ENCODE results near the gene SLX1A.
"Not testable (repeated sequence)": the region's sequence is repeated elsewhere in the genome, so short reads cannot be mapped to it uniquely, and the experiment has no call there.

Gene SLX1A

DNA sequence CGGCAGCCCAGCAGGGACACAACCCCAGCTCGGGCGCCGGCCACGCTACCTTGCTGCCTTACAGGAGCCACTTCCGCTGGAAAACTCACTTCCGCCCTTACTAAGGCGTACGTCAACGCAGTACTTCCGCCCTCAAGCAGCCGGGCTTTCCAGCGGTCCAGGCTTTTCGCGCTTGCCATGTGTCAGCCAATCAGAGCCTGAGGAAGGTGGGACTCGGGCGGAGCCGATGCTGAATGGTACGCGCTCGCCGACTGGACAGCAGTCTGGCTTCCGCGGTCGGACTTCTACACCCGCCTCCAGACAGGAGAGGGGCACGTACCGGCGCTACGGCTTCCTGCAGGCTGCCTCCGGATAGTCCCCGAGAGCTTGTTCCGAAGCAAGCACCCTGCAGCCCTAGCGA lies at the start of gene SLX1A, which contains the start of gene BOLA2B:
Gene SLX1A, plus strand, starts transcription at position 261 of the 400 bp plus-strand sequence. CDS start 210 bp downstream, outside the sequence.
Gene BOLA2B, minus strand, starts transcription at position 52 of the 400 bp plus-strand sequence. CDS start 71 bp downstream, outside the sequence.
- peak; percentile 75 for FAIRE-seq

DNA sequence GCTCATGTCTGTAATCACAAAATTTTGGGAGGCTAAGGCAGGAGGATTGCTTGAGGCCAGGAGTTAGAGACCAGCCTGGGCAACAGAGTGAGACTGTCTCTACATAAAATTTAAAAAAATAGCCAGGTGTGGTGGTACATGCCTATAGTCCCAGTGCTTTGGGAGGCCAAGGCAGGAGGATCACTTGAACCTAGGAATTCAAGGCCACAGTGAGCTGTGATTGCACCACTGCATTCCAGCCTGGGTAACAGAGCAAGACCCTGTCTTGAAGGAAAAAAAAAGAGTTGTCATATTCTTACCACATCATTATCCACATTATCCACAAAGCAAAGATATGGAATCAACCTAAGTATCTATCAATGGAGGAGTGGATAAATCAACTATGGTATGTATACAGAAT lies 49.7 kb upstream of the SLX1A start:
- no peak for FAIRE-seq

DNA sequence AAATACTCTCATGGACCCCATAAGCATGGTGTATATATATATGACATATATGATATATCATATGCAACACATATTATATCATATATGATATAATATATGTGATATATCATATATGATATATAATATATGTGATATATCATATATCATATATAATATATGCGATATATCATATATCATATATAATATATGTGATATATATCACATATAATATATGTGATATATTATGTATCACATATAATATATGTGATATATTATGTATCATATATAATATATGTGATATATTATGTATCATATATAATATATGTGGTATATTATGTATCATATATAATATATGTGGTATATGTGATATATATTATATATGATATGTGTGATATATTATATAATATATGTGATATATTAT lies 48.8 kb upstream of the SLX1A start:
- peak; percentile 73 for FAIRE-seq

DNA sequence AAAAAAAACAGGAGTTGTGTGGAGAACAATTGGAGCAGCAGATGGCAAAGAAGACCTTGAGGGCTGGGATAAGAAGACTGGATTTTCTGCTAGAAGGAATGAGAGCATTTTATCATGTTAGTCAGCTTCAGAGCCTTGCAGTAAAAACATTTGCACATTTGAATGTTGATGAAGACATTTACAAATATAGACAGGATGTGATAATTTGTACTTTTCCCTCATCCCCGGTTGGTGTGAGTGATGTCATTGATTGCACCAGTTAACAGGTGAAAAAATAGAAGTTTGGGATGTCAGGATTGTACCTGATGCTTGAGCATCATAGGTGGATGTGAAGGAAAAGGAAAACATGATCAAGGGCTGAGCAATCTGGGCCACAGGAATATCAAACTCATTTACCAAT lies 48.0 kb upstream of the SLX1A start:
- FAIRE-seq: no peak

DNA sequence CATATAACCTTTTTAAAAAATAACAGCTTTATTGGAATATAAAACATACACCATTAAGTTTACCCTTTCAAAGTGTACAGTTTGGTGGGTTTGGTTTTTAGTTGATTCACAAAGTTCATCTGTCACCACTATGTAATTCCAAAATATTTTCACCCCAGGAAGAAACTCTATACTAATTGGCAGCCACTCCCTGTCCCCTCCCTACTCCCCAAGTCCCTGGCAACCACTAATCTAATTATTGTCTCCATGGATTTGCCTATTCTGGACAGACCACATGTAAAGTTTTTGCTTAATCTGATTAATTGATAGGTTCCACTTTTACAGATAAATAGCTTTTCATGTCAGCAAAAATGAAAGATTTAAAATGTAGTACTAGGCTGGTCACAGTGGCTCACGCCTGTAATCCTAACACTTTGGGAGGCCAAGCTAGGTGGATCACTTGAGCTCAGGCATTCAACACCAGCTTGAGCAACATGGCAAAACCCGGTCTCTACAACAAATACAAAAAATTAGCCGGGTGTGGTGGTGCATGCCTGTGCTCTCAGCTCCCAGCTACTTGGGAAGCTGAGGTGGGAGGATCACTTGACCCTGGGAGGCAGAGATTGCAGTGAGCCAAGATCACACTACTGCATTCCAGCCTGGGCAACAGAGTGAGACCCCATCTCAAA lies 45.7 kb upstream of the SLX1A start:
- FAIRE-seq: no peak

DNA sequence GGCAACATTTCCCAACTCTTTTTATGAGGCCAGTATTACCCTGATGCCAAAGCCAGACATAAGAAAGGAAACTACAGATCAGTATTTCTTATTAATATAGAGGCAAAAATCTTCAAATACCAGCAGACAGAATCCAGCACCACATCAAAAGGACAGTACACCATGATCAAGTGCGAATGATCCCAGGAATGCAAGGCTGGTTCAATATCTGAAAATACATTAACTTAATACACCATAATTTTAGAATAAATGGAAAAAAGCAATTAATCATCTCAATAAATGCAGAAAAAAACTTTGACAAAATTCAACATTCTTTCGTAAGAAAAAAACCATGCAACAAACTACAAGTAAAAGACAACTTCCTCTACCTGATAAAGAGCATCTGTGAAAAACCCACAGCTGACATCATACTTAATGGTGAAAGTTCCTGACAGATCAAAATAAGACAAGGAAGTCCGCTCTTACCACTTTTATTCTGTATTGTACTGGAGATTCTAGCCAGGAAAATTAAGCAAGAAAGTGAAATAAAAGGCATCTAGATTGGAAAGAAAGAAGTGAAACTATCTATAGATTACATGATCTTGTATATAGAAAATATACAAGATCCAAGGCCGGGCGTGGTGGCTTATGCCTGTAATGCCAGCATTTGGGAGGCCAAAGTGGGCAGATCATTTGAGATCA lies 44.3 kb upstream of the SLX1A start:
- FAIRE-seq: no peak

DNA sequence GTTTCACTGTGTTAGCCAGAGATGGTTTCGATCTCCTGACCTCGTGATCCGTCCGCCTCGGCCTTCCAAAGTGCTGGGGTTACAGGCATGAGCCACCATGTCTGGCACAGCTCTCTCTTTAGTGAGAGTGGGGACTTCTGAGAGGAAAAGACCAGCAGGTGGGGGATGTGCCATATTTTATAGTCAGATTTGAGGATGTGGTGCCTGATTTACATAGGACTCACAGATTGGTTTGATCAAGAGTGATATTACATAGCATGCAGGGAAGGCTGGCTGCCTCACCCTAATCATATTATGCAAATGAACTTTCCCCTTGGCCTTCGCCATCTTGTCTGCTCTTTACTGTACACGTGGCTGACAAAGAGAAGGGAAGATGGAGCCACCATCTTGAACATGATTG lies 42.6 kb upstream of the SLX1A start:
- FAIRE-seq: no peak

DNA sequence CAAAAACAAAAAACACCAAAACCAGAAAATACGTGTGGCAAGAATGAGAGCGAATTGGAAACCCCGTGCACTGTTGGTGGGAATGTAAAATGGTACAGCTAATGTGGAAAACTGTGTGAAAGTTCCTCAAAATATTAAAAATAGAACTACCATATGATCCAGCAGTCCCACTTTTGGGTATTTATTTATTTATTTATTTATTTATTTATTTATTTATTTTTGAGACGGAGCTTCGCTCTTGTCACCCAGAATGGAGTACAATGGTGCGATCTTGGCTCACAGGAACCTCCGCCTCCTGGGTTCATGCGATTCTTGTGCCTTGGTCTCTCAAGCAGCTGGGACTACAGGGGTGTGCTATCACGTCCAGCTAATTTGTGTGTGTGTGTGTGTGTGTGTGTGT lies 41.2 kb upstream of the SLX1A start:
- no peak for FAIRE-seq

DNA sequence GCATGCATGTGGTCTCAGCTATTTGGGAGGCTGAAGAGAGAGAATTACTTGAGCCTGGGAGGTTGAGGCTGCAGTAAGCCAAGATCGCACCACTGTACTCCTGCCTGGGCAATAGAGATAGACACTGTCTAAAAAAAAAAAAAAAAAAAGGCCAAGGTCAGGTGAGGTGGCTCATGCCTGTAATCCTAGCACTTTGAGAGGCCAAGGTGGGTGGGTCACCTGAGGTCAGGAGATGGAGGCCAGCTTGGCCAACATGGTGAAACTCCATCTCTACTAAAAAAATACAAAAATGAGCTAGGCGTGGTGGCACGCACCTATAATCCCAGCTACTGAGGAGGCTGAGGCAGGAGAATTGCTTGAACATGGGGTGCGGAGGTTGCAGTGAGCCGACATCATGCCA lies 38.5 kb upstream of the SLX1A start:
- FAIRE-seq: no peak

DNA sequence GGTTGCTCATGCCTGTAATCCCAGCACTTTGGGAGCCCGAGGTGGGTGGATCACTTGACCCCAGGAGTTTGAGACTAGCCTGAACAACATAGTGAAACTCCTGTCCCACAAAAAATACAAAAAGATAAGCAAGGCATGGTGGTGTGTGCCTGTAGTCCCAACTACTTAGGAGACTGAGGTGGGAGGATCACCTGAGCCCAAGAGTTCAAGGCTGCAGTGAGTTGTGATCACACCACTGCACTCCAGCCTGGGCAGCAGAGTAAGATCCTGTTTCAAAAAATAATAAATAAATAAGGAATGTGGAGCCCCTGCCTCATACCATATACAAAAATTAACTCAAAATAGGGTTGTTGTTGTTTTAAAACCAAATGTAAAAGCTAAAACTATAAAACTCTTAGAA lies 36.5 kb upstream of the SLX1A start:
- no peak for FAIRE-seq

DNA sequence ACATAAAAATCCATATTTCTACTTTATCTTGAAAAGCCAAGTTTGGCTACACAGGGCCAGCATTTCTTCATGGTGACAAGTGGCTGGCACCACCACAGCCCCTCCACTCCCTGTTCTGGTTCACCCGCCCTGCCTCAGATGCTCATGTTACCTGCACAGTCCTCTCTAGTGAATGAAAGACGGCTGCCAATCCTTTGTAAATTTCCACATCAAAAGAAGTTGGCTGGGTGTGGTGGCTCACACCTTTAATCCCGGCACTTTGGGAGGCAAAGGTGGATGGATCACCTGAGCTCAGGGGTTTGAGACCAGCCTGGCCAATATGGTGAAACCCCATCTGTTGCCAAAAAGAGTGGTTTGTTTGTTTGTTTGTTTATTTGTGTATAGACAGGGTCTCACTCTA lies 30.1 kb upstream of the SLX1A start:
- FAIRE-seq: no peak

DNA sequence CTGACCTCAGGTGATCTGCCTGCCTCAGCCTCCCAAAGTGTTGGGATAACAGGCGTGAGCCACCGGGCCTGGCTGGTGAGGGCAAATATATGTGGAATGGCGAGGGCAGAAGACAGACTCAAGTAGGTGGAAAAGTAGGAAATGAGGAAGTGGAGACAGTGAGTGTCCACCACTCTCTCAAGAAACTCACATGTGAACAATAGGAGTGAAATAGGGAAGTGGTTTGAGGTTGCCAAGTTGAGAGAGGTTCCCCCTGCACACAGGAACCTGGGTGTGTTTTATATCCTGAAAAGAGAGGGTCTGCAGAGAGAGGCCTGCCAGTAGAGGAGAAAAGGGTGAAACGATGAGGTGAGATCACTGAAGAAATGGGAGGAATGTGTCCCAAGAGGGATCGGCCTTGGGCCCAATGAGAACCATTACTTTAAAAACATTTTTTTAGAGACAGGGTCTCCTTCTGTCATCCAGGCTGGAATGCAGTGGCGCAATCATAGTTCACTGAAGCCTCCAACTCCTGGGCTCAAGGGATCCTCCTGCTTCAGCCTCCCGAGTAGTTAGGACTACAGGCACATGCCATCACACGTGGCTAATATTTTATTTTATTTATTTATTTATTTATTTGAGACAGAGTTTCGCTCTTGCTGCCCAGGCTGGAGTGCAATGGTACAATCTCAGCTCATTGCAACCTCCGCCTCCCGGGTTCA lies 27.3 kb upstream of the SLX1A start:
- FAIRE-seq: no peak

DNA sequence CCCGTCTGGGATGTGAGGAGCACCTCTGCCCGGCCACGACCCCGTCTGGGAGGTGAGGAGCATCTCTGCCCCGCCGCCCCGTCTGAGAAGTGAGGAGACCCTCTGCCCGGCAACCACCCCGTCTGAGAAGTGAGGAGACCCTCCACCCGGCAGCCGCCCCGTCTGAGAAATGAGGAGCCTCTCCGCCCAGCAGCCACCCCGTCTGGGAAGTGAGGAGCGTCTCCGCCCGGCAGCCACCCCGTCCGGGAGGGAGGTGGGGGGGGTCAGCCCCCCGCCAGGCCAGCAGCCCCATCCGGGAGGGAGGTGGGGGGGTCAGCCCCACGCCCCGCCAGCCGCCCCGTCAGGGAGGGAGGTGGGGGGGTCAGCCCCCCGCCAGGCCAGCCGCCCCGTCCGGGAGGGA lies 24.9 kb upstream of the SLX1A start:
- FAIRE-seq: not testable (repeated sequence)

DNA sequence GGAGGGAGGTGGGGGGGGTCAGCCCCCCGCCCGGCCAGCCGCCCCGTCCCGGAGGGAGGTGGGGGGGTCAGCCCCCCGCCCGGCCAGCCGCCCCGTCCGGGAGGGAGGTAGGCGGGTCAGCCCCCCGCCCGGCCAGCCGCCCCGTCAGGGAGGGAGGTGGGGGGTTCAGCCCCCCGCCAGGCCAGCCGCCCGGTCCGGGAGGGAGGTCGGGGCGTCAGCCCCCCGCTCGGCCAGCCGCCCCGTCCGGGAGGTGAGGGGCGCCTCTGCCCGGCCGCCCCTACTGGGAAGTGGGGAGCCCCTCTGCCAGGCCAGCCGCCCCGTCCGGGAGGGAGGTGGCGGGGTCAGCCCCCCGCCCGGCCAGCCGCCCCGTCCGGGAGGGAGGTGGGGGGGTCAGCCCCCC lies 24.3 kb upstream of the SLX1A start:
- not testable (repeated sequence) for FAIRE-seq

DNA sequence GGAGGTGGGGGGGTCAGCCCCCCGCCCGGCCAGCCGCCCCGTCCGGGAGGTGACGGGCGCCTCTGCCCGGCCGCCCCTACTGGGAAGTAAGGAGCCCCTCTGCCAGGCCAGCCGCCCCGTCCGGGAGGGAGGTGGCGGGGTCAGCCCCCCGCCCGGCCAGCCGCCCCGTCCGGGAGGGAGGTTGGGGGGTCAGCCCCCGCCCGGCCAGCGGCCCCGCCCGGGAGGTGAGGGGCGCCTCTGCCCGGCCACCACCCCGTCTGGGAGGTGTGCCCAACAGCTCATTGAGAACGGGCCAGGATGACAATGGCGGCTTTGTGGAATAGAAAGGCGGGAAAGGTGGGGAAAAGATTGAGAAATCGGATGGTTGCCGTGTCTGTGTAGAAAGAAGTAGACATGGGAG lies 23.5 kb upstream of the SLX1A start:
- FAIRE-seq: not testable (repeated sequence)

DNA sequence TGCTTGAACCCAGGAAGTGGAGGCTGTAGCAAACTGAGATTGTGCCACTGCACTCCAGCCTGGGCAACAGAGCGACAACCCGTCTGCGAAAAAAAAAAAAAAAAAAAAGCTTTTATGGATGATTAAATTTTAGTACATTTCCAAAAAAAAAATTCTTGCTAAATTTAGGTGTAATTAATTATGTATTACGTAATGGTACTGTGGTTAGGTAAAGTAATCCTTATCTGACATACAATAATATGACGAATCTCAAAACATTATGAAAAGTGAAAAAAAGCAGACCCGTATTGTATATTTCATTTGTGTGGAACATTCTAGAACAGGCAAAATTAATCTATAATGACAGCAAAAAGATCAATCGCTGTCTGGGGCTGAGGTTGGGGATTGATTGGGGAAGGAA lies 20.6 kb upstream of the SLX1A start:
- FAIRE-seq: no peak

DNA sequence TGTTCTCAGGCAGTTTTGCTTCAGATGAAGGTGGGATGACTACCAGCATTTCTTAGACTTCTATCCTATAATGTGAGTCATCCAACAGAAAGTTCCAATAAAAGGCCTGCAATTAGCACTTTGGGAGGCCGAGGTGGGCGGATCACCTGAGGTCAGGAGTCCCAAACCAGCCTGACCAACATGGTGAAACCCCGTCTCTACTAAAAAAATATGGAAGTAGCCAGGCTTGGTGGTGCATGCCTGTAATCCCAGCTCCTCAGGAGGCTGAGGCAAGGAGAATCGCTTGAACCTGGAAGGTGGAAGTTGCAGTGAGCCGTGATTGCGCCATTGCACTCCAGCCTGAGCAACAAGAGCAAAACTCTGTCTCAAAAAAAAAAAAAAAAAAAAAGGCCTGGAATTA lies 16.8 kb upstream of the SLX1A start:
- not testable (repeated sequence) for FAIRE-seq

DNA sequence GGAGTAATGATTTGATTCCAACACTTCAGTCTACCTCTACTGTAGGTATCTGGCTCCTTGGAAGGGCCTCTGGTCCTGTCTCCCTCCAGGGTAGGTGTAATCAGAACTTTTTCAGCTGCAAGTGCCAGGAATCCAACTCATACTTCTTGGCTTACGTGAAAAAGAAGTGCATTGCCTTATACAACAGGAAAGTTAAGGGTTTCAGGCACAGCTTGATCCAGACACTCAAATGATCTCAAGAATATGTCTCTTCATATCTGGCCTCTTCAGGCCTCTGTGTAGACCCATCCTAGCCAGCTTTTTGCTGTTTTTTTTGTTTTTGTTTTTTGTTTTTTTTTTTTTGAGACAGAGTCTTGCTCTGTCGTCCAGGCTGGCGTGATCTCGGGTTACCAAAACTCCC lies 14.5 kb upstream of the SLX1A start:
- FAIRE-seq: no peak

DNA sequence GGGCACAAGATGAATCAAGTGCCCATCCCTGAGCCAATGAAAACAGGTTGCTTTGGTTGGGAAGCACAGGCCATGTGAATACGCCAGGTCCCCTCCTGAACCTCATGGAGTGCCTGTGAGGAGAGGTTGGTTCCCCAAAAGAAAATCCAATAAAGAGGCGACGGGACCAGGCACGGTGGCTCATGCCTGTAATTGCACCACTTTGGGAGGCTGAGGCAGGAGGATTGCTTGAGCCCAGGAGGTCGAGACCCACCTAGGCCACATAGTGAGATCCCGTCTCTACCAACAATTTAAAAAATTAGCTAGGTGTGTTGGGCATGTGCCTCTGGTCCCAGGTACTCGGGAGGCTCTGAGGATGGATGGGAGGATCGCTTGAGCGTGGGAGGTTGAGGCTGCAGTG lies 13.7 kb upstream of the SLX1A start:
- no peak for FAIRE-seq

DNA sequence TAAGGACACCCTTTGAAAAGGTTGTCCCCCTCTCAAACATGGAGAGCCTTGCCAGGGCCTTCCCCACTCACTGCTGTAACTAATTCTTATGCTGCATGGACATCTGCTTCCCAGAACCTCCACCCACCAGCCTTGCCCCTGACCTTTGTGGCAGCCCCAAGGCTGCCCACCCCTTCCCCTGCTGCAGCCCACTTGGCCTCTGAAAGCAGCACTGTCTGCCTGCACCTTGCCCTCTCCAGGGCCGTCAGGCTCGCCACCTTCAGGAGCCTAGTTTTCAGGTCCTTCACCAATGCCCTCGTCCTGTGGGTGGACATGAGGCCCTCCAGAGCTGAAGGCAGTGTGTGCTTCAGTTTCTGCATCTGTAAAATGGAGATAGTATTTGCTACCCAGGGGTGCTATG lies 12.9 kb upstream of the SLX1A start:
- no peak for FAIRE-seq

DNA sequence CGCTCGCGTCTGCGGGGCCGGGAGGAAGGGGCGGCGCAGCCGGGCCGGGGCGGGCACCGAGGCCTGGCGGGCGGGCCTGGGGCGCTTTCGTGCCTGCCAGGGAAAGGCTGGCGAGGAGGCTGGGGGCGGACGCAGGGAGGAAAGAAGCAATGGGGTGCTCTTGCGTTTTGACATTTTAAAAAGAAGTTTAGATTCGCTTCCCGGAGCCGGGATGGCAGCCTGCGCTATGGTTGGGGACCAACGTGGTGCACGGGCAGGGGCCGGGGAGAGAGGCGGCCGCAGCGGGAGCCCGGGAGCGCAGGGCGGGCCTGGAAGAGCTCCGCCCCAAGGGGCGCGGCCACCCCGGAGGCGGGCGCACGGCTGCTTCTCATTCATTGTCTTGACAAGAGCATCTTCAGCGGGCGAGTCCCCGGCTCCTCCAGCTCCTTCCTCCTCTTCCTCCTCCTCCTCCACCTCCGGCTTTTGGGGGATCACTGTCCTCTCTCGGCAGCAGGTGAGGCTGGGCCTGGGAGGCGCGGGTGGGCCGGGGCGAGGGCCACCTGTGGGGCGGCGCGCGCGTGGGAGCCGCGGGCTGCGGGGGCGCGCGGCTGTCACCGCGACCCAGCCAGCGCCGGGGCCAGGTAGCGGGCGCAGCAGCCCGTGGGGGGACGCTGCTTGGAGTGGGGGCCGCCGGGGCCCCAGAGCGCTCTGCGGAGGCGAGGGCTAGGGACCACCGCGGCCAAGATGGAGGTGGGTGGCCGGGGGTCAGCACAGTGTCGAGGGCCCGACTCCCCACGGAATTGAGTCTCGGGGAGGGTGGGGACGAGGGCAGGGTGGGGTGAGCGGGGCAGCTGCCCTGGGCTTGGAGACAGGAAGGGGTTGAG lies 10.2 kb upstream of the SLX1A start, which contains the start of gene CORO1A:
Gene CORO1A, plus strand, starts transcription at position 370 of the 863 bp plus-strand sequence. CDS start 1,608 bp downstream, outside the sequence.
- no peak for FAIRE-seq

DNA sequence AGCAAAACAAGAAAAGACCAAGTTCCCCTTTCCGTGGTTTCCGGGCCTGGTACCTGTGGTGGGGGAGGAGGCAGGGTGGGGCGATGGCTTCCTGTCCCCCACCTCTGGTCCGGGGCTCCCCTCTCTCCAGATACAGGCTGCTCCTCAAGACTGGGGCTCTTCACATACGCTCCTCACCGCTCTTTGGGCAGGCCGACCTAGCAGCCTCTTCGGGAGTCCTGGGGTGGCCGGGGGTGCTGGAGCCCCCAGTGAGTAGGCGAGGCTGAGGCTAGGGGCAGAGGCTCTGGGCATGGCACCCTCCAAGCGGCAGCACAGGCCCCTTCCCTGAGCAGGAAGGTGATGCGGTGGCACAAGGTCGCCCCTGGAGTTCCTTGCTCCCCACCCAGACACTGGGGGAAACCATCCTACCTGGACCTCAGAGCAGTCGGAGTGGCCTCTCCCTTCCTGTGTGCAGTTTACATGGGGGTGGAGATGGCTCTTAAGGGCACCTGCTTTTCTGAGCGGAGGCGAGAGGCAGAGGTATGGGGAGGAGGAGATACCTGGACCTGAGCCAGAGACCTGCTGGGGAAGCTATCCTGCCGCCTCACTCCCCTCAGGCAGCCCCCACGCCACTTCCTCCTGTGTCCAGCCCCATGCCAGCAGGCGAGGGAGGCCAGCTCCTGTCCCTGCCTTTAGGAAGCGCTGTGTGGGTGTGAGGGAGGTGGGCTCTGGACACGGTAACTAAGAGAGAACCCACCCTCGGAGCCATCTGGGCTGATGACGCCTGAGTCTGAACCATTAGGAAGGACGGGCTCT lies 9.4 kb upstream of the SLX1A start:
- FAIRE-seq: no peak

Data from colon (tissue), 2 donors.